ENCODE measurements around the gene TMEM270.

TMEM270 gene

GRCh38 chr7:73887762-73888161 is 26.8 kb downstream of the TMEM270 start:
- no peak for DNase-seq (ENCODE audit: low read depth, low spot score)

- DNase-seq (ENCODE audit: low read depth, low spot score) = peak; percentile 47
Measured at GRCh38 chr7:73888959-73889358, 28.0 kb downstream of the TMEM270 start.

GRCh38 chr7:73890555-73891147 is 29.7 kb downstream of the TMEM270 start:
- DNase-seq (ENCODE audit: low read depth, low spot score) = no peak

- DNase-seq (ENCODE audit: low read depth, low spot score) = peak; percentile 42
Measured at GRCh38 chr7:73891178-73891885, 30.4 kb downstream of the TMEM270 start.

GRCh38 chr7:73892003-73892999 is 31.3 kb downstream of the TMEM270 start:
- DNase-seq (ENCODE audit: low read depth, low spot score) = no peak

GRCh38 chr7:73893342-73894101 is 32.6 kb downstream of the TMEM270 start:
- DNase-seq (ENCODE audit: low read depth, low spot score) = no peak

GRCh38 chr7:73894166-73894565 is 33.2 kb downstream of the TMEM270 start:
- no peak for DNase-seq (ENCODE audit: low read depth, low spot score)

- peak; percentile 43 for DNase-seq (ENCODE audit: low read depth, low spot score)
Measured at GRCh38 chr7:73894733-73895551, 34.0 kb downstream of the TMEM270 start.

- DNase-seq (ENCODE audit: low read depth, low spot score) = no peak
Measured at GRCh38 chr7:73895626-73896025, 34.7 kb downstream of the TMEM270 start.

- DNase-seq (ENCODE audit: low read depth, low spot score) = no peak
Measured at GRCh38 chr7:73896454-73896853, 35.5 kb downstream of the TMEM270 start.

GRCh38 chr7:73899731-73900142 is 38.8 kb downstream of the TMEM270 start:
- DNase-seq (ENCODE audit: low read depth, low spot score) = no peak

GRCh38 chr7:73900286-73900685 is 39.3 kb downstream of the TMEM270 start:
- peak; percentile 55 for DNase-seq (ENCODE audit: low read depth, low spot score)

GRCh38 chr7:73901231-73901822 is 40.4 kb downstream of the TMEM270 start:
- DNase-seq (ENCODE audit: low read depth, low spot score) = no peak

GRCh38 chr7:73901823-73902597 is 41.1 kb downstream of the TMEM270 start:
- no peak for DNase-seq (ENCODE audit: low read depth, low spot score)

GRCh38 chr7:73903321-73904218 is 42.6 kb downstream of the TMEM270 start:
- no peak for DNase-seq (ENCODE audit: low read depth, low spot score)

- no peak for DNase-seq (ENCODE audit: low read depth, low spot score)
Measured at GRCh38 chr7:73904219-73905137, 43.5 kb downstream of the TMEM270 start.

GRCh38 chr7:73905360-73905759 is 44.4 kb downstream of the TMEM270 start:
- no peak for DNase-seq (ENCODE audit: low read depth, low spot score)

Data from ELF-1 (cell line).